Stimulated activated CD8-positive, alpha-beta memory T cell treated with anti-CD3 and anti-CD28 coated beads, Interleukin-12 subunit alpha, Interleukin-12 subunit beta, amount 100 ng/mL, for 24 hours (primary cell): ENCODE data around the gene SPINT3.

Experiments used
- DNase-seq: peaks from one replicate; pipeline ENCODE4 v3.0.0-alpha.2; 2020; ENCODE audit errors: extremely low read depth

The SPINT3 gene, protein sequence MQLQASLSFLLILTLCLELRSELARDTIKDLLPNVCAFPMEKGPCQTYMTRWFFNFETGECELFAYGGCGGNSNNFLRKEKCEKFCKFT

DNA sequence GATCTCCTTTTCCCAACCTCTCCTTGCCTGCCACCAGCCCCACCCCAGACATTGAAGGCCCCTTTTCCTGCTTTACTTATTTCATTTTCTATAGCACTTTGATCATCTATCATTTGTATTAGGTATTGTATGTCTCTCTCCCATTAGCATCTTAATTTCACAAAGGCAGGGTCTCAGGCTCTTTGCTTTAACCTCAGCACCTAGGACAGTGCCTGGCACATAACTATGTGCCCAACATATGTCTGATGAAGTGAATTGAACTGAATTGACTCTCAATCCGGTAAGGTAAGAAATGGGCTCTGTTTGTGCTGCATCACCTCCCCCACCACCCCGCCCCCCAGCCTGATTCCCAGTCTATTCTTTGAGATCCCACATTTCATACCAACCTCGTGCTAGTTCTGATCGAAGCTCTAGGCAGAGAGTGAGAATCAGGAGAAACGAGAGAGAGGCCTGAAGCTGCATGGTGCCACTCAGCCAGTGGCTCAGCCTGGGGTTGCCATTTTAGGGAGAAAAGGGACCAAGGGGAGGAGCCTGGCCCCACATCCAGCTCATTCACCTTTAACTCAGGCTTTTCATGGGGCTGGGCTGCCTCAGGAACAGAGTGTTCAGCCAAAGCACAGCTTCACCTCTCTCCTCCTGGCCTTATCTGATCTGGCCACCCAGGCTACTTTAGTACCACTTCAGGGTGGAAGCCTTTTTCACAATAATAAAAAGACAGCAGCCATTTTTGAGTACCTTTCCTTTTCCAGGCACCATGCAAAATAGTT lies at the start of gene SPINT3:
SPINT3 (minus strand) TSS at position 476 of the 767 bp plus-strand sequence; CDS start at position 462, 14 bp downstream.
- DNase-seq = no peak

- DNase-seq = no peak
Observed at GRCh38 chr20:45564760-45565276, 49.4 kb upstream of the SPINT3 start.

DNA sequence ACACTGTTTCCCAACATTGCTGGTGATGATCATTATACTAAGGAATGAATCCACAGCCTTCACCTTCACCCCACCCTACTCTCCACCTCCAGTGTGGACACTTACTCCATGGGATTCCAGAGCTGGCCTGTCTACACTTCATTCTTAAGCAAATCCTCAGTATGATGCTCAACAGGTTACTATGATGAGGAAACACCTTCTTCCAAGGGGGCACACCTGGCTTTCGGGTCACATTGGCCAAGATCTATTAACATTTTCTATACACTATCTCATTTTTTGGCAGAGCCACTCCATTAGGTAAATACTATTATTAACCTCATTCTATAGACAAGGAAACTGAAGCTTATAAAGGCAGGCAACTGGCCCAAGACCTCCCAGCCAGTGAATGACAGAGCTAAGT lies 39.8 kb upstream of the SPINT3 start:
- DNase-seq = no peak

GRCh38 chr20:45552456-45552855 lies 37.0 kb upstream of the SPINT3 start:
- DNase-seq = no peak

- no peak for DNase-seq
Observed at GRCh38 chr20:45550765-45551164, 35.3 kb upstream of the SPINT3 start.

DNA sequence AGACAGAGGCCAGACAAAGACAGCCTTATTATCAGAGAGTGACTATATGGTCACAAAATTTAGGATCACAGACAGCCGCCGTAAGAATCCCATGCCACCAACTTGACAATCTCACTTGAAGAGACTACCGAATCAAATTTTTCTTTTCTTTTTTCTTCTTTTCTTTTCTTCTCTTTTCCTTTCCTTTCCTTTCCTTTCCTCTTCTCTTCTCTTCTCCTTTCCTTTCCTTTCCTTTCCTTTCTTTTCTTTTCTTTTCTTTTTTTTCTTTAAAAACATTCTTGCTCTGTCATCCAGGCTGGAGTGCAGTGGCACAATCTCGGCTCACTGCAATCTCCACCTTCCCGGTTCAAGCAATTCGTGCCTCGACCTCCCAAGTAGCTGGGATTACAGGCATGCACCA lies 33.0 kb upstream of the SPINT3 start:
- DNase-seq = no peak

GRCh38 chr20:45547206-45547770 lies 31.9 kb upstream of the SPINT3 start, which contains the start of gene EPPIN:
Gene EPPIN, minus strand, starts transcription at chr20:45547401. Its CDS starts 44 bp downstream, at chr20:45547357.
- no peak for DNase-seq

- DNase-seq = no peak
Observed at GRCh38 chr20:45545754-45546453, 30.5 kb upstream of the SPINT3 start.

- DNase-seq = no peak
Observed at GRCh38 chr20:45545351-45545750, 29.9 kb upstream of the SPINT3 start.

GRCh38 chr20:45539382-45539781 lies 24.0 kb upstream of the SPINT3 start, which contains the start of gene WFDC6:
Gene WFDC6, minus strand, starts transcription at chr20:45539482. Its CDS starts 75 bp downstream, at chr20:45539407.
- no peak for DNase-seq

- DNase-seq = no peak
Observed at GRCh38 chr20:45538209-45538799, 22.9 kb upstream of the SPINT3 start.

GRCh38 chr20:45527294-45527693 lies 11.9 kb upstream of the SPINT3 start:
- no peak for DNase-seq

DNA sequence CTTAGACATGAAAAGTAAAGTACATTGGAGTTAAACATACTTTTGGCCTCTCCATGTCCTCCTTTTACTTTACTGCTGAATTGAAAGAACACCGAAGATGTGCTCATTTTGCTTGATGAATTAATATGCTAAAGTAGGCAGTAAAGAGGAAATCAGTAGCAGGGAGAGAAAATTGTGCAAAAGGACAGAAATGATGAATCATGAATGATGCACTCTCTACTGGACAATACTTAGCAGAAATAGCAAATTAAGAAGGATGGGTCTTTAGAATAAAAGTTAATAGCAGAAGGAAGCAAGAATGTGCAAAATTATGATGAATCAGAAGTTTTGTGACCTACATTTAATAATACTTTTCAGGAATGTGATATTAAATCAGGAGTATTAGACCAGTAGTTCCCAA lies 8.4 kb upstream of the SPINT3 start:
- DNase-seq = no peak

GRCh38 chr20:45518282-45518681 lies 2.9 kb upstream of the SPINT3 start:
- DNase-seq = no peak

DNA sequence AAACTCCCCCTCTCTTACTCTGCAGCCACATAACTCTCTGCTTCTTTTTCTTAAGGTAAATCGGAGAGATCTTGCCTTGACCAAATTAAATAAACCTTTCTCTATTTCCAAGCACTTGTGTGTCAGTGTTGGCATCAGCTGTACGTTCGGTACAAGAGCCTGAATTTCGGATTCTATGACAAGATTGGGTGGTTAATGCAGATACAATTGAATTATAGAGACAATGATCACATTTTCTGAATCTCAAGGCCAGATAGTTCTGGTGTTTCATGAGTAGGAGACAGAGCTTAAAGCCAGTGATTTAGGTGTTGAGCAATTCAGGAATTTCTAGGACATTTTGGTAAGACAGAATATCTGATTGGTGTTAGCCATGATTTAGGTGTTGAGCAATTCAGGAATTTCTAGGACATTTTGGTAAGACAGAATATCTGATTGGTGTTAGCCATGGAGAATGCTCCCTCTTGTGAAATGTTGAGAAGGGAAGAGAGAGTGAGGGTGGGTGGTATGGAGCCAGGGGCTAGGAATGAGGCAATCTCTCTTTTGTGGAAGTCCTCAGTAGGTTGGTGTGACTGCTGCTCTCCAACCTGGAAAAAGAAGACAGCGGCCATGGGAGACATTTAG lies 5.1 kb downstream of the SPINT3 start:
- DNase-seq = no peak

DNA sequence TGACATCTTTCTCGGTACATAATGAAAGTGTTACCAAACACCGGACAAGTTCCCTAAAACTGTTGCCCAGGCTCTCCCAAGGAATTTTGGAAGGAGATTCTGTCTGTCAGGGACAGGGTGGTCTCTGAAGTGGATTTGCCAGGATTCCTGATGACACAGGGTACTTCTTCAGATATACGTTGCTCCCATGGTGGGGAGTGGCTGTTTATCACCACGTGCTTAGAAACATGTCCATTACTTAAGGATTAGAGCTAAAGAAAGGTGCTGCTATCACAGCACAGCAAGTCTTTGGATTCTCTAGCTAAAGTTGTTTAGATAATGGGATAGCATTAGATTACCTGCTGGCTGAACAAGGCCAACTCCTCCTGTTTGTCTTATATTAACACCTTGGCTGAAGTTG lies 6.3 kb downstream of the SPINT3 start:
- DNase-seq = no peak

DNA sequence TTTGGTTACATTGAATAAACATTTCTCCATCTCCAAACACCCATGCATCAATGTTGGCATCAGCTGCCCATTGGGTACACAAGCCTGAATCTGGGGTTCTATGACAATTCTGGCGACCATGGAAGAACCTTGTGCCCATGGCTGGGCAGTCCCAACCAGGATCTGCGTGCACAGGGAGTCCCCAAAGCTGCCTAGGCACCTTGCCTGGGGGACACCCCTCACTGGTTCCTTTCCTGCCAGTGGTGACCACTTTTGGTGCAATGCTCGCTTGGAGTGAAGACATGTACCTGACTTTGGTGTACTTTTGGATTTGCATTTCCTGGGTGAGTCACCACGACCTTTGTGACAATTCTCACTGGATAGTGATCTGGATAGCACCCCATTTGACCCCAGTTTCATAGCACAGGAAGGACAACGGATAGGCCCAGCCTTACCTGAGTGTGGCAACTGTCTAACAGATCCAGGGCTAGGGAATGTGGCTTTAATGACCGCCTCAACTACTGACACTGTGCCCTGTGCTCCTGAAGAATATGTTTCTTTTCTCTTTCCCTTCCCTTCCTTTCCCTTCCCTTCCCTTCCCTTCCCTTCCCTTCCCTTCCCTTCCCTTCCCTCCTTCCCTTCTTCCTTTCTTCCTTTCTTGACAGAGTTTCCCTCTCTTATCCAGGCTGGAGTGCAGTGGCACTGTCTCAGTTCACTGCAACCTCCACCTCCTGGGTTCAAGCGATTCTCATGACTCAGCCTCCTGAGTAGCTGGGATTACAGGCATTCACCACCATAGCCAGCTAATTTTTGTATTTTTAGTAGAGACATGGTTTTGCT lies 7.1 kb downstream of the SPINT3 start:
- no peak for DNase-seq

DNA sequence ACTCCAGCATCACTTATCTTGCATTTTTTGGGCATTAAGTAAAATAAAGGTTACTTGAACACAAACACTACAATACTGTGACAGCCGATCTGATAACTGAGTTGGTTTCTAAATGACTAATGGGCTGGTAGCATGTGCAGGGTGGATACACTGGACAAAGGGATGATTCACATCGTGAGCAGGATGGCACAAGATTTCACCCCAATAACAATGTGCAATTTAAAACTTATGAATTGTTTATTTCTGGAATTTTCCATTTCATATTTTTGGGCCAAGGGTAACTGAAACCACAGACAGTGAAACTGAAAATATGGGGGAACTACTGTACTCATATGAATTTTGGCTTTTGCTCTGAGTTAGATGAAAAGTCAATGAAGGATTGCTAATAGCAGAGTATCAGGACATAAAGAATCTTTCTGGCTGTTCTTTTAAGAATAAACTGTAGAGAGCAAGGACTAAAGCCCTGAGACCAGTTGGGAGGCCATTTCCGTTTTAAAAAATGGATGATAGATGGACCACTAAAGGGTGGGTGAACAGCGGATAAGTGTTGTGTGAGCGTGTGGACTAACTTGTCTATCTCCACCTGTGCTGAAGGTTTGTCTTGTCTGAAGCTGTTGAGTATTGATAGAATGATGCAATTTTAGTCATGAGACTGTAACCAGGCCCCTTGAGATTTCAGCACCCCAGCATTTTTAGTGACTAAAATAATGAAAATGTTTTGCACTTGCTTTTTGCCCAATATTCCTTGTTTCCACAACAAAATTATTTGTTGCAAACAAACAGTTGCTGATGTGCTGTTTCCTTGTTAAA lies 8.2 kb downstream of the SPINT3 start:
- no peak for DNase-seq

DNA sequence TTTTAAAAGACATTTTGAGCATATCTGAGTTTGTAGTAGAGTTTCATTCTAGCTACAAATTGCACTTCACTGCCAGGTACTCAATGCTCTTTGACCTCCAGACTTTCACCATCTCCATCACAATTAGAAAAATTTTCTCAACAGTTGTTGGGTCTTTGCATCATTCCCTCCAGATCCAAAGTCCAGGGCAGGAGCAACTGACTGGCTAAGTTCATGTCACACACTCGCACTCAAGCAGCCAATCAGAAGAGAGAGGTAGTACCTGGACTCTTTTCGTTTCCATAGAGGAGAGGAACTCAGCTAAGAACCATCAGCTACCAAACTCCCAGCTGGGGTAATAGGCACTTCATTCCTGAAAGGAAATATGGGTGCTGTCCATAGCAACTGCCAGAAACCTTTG lies 9.0 kb downstream of the SPINT3 start:
- no peak for DNase-seq

GRCh38 chr20:45503403-45503802 lies 12.0 kb downstream of the SPINT3 start:
- no peak for DNase-seq
